ENCODE measurements around the gene CENPA. TPM values are rescaled to one million over a fixed set of nuclear protein-coding genes. Genes with fewer than 3 reads are reported as not detected.

Gene CENPA
- total and polyA plus RNA-seq, 2 of the 13 experiments (the other 11 are each of a cell fraction or from before 2014, with no cell fraction given), result 28.5 to 38.5 TPM

DNA sequence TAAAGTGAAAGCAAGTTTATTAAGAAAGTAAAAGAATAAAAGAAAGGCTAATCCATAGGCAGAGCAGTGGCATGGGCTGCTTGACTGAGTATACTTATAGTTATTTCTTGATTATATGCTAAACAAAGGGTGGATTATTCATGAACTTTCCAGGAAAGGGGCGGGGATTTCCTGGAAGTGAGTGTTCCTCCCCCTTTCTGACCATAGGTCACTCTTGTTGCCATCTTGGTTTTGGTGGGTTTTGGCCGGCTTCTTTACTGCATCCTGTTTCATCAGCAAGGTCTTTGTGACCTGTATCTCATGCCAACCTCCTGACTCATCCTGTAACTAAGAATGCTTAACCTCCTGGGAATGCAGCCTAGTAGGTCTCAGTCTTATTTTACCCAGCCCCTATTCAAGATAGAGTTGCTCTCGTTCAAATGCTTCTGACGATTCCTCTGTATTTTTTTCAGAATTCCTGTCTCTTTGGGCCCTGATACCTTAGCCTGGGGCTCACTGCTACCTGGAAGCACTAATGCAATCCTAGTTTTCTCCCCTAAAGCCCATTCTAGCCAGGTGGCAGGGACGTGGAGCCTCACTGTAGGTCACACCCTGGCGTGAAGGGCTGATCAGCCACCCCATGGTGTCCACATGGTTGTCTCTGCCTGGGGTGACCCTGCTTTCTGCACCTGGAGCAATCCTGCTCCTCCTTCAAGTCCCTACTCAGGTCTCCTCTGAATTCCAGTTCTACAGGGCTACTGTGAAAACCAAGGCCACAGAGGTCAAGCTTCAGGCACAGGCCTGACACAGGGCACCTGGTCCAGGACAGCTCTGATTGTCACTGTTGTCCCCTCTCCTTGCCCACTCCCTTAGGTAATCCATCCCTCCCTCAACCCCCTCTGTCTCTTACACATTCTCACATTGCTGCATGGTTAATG is 27.7 kb upstream of the CENPA start (continued):
- peak; percentile 99 for TF ChIP-seq FOSL2 (CRISPR knock-in tag; IDR thresholded peaks at IDR 0.05)
- TF ChIP-seq, protein P1, sequence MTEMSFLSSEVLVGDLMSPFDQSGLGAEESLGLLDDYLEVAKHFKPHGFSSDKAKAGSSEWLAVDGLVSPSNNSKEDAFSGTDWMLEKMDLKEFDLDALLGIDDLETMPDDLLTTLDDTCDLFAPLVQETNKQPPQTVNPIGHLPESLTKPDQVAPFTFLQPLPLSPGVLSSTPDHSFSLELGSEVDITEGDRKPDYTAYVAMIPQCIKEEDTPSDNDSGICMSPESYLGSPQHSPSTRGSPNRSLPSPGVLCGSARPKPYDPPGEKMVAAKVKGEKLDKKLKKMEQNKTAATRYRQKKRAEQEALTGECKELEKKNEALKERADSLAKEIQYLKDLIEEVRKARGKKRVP (CRISPR knock-in tag; IDR thresholded peaks at IDR 0.05), result peak in 1 of 2 experiments; percentile 98; a peak in 2 of 4 replicates
- no peak for TF ChIP-seq ZNF879 (CRISPR knock-in tag; IDR thresholded peaks at IDR 0.05)
- TF ChIP-seq NKX3-1 (CRISPR knock-in tag; IDR thresholded peaks at IDR 0.05), result no peak; the same call in 1 of the 2 replicates
- no peak for TF ChIP-seq TRIM24 (CRISPR knock-in tag; IDR thresholded peaks at IDR 0.05)
- no peak for TF ChIP-seq ZNF598 (CRISPR knock-in tag; IDR thresholded peaks at IDR 0.05; ENCODE audit: borderline replicate concordance)
- TF ChIP-seq ZNF350 (CRISPR knock-in tag; IDR thresholded peaks at IDR 0.05; ENCODE audit: borderline replicate concordance, low read depth), result peak; percentile 48; the same call in 1 of the 2 replicates
- TF ChIP-seq, protein P2, sequence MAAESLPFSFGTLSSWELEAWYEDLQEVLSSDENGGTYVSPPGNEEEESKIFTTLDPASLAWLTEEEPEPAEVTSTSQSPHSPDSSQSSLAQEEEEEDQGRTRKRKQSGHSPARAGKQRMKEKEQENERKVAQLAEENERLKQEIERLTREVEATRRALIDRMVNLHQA (CRISPR knock-in tag; IDR thresholded peaks at IDR 0.05), result no peak
- TF ChIP-seq, protein P3, sequence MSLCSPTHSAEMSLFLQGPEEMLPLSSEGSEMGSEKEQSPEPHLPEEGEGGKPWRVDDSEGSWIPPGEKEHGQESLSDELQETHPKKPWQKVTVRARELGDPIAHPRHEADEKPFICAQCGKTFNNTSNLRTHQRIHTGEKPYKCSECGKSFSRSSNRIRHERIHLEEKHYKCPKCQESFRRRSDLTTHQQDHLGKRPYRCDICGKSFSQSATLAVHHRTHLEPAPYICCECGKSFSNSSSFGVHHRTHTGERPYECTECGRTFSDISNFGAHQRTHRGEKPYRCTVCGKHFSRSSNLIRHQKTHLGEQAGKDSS (CRISPR knock-in tag; IDR thresholded peaks at IDR 0.05; ENCODE audit: borderline replicate concordance, low read depth), result no peak
- TF ChIP-seq, protein P4, sequence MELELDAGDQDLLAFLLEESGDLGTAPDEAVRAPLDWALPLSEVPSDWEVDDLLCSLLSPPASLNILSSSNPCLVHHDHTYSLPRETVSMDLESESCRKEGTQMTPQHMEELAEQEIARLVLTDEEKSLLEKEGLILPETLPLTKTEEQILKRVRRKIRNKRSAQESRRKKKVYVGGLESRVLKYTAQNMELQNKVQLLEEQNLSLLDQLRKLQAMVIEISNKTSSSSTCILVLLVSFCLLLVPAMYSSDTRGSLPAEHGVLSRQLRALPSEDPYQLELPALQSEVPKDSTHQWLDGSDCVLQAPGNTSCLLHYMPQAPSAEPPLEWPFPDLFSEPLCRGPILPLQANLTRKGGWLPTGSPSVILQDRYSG (CRISPR knock-in tag; IDR thresholded peaks at IDR 0.05), result no peak
- peak; percentile 78 for TF ChIP-seq KLF6 (CRISPR knock-in tag; IDR thresholded peaks at IDR 0.05)
- no peak for TF ChIP-seq NCOA5 (CRISPR knock-in tag; IDR thresholded peaks at IDR 0.05)
- peak; percentile 61 for TF ChIP-seq SAP130 (CRISPR knock-in tag; IDR thresholded peaks at IDR 0.05; ENCODE audit: low read depth)
- TF ChIP-seq PCBP1 (IDR thresholded peaks at IDR 0.05; ENCODE audit: borderline replicate concordance, low read depth, low read length), result no peak
- 0 out of 2 replicates have a peak, but pooled peaks have one; percentile 17 for TF ChIP-seq NFYB (CRISPR knock-in tag; IDR thresholded peaks at IDR 0.05)
- TF ChIP-seq, protein P5, sequence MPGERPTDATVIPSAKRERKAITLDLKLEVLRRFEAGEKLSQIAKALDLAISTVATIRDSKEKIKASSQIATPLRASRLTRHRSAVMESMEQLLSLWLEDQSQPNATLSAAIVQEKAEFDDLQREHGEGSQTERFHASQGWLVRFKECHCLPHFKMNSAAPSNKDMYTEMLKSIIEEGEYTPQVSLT (CRISPR knock-in tag; IDR thresholded peaks at IDR 0.05; ENCODE audit: borderline replicate concordance, low read depth), result no peak
- peak; percentile 76; the same call in 1 of the 2 replicates for TF ChIP-seq SOX5 (CRISPR knock-in tag; IDR thresholded peaks at IDR 0.05; ENCODE audit: borderline replicate concordance)
- TF ChIP-seq ZNF253 (CRISPR knock-in tag; IDR thresholded peaks at IDR 0.05; ENCODE audit: borderline replicate concordance), result no peak
- no peak for TF ChIP-seq CENPT (CRISPR knock-in tag; IDR thresholded peaks at IDR 0.05; ENCODE audit: low read depth)
- TF ChIP-seq, protein P6, sequence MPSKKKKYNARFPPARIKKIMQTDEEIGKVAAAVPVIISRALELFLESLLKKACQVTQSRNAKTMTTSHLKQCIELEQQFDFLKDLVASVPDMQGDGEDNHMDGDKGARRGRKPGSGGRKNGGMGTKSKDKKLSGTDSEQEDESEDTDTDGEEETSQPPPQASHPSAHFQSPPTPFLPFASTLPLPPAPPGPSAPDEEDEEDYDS (CRISPR knock-in tag; IDR thresholded peaks at IDR 0.05), result peak; percentile 31; the same call in 1 of the 2 replicates
- TF ChIP-seq ZSCAN30 (CRISPR knock-in tag; IDR thresholded peaks at IDR 0.05), result no peak
- TF ChIP-seq FOXK2 (IDR thresholded peaks at IDR 0.05), result peak; percentile 66; the same call in 1 of the 2 replicates

Measured in HepG2 (cell line).